ENCODE results near the gene VEZT.

VEZT gene

GRCh38 chr12:95339086-95339788 lies 121.6 kb downstream of the VEZT start:
- peak; percentile 13 for DNase-seq (ENCODE audit: low read depth)

GRCh38 chr12:95342008-95342407 lies 124.4 kb downstream of the VEZT start:
- H3K4me3 ChIP-seq (ENCODE audit: low read depth, low read length) = no peak overlapping the region
- no peak for DNase-seq (ENCODE audit: low read depth)
- TF ChIP-seq CTCF (IDR thresholded peaks at IDR 0.05; ENCODE audit: low read depth, low read length) = no peak
- no peak for TF ChIP-seq MYC (IDR thresholded peaks at IDR 0.05; ENCODE audit: low read depth, low read length)
- TF ChIP-seq MAX (IDR thresholded peaks at IDR 0.05; ENCODE audit: low read depth, low read length) = no peak
- TF ChIP-seq POLR2A (IDR thresholded peaks at IDR 0.05; ENCODE audit: extremely low read depth, insufficient read length) = no peak

More at GRCh38 chr12:95339086-95339788, 121.6 kb downstream of the VEZT start:
- TF ChIP-seq MAX (IDR thresholded peaks at IDR 0.05; ENCODE audit: low read depth, low read length) (no peak), MYC (IDR thresholded peaks at IDR 0.05; ENCODE audit: low read depth, low read length) (no peak)
- H3K4me3 ChIP-seq (ENCODE audit: low read depth, low read length) = no peak overlapping the region

GRCh38 chr12:95343461-95344230 lies 126.0 kb downstream of the VEZT start:
- H3K4me3 ChIP-seq (ENCODE audit: low read depth, low read length) = no peak overlapping the region
- TF ChIP-seq CTCF (IDR thresholded peaks at IDR 0.05; ENCODE audit: low read depth, low read length) = no peak
- no peak for TF ChIP-seq POLR2A (IDR thresholded peaks at IDR 0.05; ENCODE audit: extremely low read depth, insufficient read length)
- no peak for TF ChIP-seq MYC (IDR thresholded peaks at IDR 0.05; ENCODE audit: low read depth, low read length)
- TF ChIP-seq MAX (IDR thresholded peaks at IDR 0.05; ENCODE audit: low read depth, low read length) = no peak
- DNase-seq (ENCODE audit: low read depth) = no peak

- DNase-seq (ENCODE audit: low read depth) = no peak
- H3K4me3 ChIP-seq (ENCODE audit: low read depth, low read length) = no peak overlapping the region
- TF ChIP-seq CTCF (IDR thresholded peaks at IDR 0.05; ENCODE audit: low read depth, low read length) (no peak), MAX (IDR thresholded peaks at IDR 0.05; ENCODE audit: low read depth, low read length) (no peak), MYC (IDR thresholded peaks at IDR 0.05; ENCODE audit: low read depth, low read length) (no peak), POLR2A (IDR thresholded peaks at IDR 0.05; ENCODE audit: extremely low read depth, insufficient read length) (no peak)
Measured at GRCh38 chr12:95349291-95349690, 131.7 kb downstream of the VEZT start.

- no peak for TF ChIP-seq CTCF (IDR thresholded peaks at IDR 0.05; ENCODE audit: low read depth, low read length)
- no peak for TF ChIP-seq MAX (IDR thresholded peaks at IDR 0.05; ENCODE audit: low read depth, low read length)
- no peak for TF ChIP-seq POLR2A (IDR thresholded peaks at IDR 0.05; ENCODE audit: extremely low read depth, insufficient read length)
- no peak for TF ChIP-seq MYC (IDR thresholded peaks at IDR 0.05; ENCODE audit: low read depth, low read length)
- DNase-seq (ENCODE audit: low read depth) = no peak
- H3K4me3 ChIP-seq (ENCODE audit: low read depth, low read length) = no peak overlapping the region
Measured at GRCh38 chr12:95351748-95352147, 134.1 kb downstream of the VEZT start.

All from NB4 (cell line).